ENCODE results near the gene ACE.
"Not testable (repeated sequence)": the region's sequence is repeated elsewhere in the genome, so short reads cannot be mapped to it uniquely, and the experiment has no call there.

Gene ACE

DNA sequence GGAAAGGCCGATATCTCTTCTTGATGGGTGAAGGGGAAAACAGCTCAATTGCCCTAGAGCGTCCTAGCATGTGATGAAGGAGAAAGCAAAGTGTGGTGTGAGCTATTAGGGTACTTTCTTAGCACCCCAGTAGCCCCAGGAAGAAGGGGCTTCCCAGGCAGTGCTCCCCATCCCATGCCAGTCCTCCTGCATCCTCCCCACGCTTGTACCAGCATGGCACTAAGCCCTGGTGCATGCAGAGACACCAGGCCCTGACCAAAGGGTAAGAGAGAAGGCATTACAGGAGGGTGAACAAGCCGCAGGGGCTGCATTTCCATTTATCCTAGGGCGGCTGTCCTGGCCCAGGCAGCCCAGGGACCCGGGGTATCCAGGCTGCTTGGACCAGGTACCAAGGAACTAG, 33.8 kb upstream of the ACE start:
- no peak for DNase-seq (ENCODE audit: low spot score)
- no peak for FAIRE-seq

DNA sequence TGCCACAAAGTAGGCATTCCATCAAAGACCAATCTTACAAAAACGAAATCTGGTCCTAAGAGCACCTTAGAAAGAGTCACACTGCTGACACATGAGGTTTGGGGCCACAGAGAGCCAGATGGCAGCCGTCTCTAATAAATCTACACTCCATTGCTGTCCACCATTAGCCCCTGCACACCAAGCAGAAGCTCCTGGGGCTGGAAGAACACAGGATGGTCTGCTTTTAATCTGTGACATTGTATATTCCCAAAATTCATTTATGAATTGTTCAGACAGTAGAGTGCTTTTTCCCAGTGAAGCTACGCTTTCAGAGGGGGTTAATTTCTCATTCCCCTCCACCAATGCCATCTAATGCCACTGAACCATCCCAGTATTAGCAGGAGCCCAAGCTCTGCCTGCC, 32.4 kb upstream of the ACE start:
- no peak for DNase-seq (ENCODE audit: low spot score)

DNA sequence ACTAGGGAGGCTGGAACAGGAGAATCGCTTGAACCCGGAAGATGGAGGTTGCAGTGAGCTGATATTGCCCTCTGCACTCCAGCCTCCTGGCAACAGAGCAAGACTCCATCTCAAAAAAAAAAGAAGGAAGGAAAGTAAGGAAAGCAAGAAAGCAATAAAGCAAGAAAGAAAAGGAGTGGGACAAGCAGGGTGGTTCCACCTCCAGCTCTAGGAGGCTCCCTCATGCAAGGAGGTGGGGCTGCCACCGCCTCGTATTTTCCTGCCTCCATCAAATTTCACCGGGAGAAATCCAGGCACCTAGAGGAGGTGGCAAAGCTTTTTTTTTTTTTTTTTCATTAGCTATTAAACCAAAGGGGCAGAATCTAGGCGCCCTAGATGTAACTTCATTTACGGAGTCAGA, 31.8 kb upstream of the ACE start:
- FAIRE-seq (no peak), DNase-seq (ENCODE audit: low spot score) (no peak)

More for the DNA sequence above, 32.4 kb upstream of the ACE start:
- FAIRE-seq: no peak

DNA sequence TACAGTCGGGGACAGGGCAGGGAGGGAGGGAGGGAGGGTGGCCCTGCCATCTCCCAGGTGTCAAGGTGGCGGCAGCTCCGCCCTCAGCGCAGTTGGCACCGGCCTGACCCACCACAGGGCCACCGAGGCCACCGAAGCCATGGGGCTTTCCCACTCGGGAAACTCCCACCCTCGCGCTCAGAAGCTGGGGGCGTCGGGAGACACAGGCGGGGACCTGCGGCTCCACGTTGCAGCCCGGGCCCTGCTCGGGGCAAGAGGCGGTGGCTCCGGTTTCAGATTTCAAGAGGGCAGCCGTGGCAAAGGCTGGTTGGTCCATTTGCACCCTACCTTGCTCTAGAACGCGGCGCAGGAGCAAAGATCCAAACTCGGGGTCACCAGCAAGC, 31.3 kb upstream of the ACE start:
- DNase-seq (ENCODE audit: low spot score) (peak; percentile 58), FAIRE-seq (no peak)

DNA sequence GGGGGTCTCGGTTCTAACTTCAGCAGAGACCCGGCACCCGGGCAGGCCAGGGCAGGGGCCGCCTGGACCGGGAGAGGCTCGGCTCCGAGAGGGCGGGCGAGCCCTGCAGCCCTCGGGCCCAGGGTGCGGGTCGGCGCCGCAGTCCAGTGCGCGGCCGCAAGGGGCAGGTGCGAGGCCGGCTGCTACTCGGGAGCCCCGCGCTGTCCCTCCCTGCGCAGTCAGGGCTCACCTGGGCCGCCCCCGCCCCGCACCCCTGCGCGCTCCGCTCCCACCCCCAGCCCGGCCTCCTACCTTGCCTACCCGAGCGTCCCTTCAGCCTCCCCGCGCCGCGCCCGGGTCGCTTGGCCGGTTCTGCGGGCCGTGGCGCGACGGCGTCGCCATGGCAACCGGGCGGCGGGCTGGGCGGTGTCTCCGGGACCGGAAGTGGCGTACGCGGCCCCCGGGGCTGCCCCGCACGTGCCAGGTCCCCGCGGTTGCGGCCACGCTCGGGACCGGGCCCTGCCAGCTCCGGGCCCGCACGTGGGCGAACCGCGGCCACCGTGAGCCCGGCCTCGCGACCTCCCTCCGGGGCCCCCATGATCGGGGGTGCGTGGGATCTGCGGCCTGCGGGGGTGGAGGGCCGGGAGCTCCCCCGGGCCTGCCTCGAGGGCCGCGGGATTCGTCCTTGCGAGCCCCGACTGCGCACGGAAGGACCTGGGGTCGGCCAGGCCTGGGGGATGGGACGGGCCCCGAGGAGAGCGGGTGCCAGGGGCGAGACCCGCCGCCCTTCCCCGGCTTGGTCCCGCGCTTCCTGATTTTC, 30.7 kb upstream of the ACE start, which contains the start of gene CYB561:
TSS of gene CYB561 (minus strand) at position 353 of the 799 bp plus-strand sequence. CDS start 8,759 bp downstream, outside the sequence.
- FAIRE-seq: peak; percentile 84
- peak; percentile 97 for DNase-seq (ENCODE audit: low spot score)

DNA sequence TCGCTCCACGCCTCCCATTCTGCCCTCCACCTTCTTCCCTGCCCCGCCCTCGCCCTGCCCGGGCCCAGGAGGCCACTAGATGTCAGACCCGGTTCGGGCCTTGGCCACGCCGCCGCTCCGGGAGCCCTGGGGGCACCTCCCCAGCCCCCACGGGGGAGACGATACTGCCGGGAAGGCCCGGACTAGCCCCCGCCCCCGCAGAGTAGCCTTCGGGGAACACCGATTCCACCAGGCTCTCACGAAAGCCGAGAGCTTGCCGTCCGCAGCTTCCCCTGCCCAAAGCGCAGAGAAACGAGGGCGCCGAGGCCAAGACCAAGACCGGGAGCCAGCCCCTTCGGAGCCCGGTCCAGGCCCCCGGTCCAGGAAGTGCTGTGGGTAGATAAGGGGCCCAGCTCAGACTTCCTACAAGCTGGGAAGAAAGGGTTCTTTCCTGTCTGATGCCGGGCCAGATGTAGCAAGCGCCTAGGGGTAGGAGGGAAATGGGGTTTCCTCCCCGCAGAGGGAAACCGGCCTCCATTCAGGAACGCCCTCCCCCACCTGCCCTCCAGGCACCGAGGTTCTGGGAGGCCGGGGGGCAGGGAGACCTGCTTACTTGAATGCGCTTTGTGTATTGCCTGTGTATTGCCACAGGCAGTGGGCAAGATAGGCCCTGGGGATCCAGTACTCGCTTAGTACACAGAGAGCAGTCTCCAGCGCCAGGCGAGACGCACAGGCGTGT, 29.9 kb upstream of the ACE start:
- DNase-seq (ENCODE audit: low spot score) (no peak), FAIRE-seq (peak; percentile 27)

DNA sequence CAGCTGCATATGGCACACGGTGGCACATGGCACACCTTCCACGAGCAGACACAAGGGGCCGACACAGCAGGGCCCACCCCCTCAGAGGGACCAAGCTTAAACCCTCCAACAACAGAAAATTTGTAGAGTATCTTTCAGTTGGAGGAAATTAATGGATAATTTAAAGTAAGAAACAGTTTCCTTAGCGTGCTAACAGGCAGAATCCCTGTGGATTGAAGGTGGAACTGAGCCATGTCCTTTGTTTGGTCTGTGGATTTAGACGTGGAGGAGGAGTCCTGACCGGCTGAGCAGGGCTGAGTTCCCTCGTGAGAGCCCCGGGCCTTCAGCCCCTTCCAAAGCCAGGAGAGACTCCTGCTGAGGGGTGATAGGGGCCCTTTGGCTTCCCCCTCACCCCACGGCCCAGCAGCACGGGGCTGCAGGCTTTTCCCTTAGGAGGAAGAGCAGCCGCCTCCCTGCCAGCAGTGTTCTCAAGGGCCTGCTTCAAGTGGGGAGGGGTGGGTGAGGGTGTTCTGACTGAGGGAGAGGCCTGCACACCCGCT, 29.3 kb upstream of the ACE start:
- DNase-seq (ENCODE audit: low spot score) (no peak), FAIRE-seq (no peak)

DNA sequence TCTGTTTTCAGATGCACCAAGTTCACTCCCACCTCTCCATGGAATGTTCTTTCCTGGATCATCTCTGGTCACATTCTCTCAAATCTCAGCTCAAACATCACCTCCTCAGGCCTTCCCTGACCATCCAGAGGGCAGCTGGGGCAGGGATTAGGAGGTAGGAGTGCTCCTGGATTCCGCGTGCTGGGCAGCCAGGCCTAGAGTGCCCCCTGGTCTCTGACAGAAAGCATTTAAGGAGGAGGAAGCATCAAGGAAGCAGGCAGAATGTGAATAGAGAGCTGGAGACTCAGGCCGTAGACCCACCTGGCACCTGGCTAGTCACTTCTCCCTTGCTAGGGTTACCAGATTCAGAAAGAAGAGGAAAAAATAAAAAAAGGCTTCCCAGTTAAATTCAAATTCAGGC, 28.2 kb upstream of the ACE start:
- FAIRE-seq (no peak), DNase-seq (ENCODE audit: low spot score) (no peak)

DNA sequence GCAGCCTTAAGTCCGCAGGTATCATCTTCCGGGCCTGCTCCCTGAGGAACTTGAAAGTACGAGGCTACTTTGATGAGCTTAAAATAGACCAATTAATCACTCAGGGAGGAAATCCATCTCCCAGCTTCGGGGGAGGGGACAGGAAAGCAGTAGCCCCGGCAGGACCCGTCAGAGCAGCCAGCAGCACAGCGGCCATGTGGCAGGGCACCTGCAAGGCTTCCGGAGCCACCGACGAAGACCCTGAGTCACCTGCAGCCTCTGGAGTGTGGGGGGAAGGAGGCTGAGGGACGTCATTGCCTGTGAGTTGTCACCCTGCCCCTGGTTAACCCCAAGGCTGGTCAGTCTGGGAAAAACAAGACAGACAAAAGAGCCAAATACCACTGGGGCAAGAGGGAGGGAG, 26.3 kb upstream of the ACE start:
- FAIRE-seq (no peak), DNase-seq (ENCODE audit: low spot score) (peak; percentile 68)

DNA sequence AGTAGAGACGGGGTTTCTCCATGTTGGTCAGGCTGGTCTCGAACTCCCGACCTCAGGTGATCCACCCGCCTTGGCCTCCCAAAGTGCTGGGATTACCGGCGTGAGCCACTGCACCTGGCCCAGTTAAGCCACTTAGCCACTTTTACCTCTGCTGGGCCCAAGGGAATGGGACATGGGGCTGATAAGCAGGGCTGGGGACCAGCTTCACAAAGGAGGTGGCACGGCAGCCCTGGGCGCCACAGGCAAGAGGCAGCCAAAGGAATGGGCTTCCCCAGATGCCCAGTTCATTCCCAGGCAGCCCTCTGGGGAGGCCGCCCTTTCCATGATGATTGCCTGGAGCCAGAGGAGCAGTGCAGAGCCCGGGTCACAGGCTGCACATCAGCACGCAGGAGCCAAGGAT, 25.7 kb upstream of the ACE start:
- FAIRE-seq: no peak

DNA sequence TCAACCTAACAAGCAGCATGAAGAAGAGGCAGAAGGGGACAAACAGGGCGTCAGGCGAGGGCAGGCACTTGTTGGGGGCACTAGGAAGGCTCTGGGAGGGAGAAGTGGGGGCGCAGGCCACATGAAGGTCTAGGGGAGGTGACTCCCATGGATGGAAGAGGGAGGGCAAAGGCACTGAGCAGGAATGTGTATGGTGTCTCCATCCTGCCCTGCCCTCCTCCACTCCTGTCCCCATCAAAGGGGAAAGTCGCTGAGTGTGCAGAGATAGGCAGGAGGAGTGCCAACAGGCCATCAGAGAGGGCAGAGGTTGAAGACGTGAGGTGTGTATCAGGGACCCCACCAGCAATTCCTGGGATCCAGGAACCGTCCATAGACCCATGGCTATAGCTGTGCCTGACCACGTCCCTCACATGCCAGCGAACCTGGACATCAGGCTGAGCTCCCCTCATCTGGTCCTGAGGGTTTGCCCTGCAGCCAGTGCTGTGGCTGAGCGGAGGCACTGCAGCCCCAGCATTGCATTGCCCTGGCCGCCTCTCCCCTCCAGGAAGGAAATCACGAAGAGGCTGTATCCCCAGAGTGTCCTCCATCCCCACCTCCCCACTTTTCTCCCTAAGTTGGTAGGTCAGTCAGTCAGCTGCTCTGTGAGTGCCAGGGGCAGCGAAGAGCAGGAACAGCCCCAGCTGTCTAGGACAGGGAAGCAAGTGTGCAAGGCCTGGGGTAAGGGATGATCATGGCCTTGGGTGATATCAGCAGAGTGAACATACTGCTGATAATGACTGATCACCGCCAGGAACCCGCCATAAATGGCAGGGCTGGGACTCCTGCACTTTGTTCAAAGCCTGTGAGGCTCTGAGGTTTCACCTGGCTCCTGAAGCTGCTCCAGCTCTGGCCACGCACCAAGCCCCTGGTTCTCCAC, 24.6 kb upstream of the ACE start:
- DNase-seq (ENCODE audit: low spot score): no peak
- no peak for FAIRE-seq

More for the DNA sequence above, 25.7 kb upstream of the ACE start:
- DNase-seq (ENCODE audit: low spot score): no peak

DNA sequence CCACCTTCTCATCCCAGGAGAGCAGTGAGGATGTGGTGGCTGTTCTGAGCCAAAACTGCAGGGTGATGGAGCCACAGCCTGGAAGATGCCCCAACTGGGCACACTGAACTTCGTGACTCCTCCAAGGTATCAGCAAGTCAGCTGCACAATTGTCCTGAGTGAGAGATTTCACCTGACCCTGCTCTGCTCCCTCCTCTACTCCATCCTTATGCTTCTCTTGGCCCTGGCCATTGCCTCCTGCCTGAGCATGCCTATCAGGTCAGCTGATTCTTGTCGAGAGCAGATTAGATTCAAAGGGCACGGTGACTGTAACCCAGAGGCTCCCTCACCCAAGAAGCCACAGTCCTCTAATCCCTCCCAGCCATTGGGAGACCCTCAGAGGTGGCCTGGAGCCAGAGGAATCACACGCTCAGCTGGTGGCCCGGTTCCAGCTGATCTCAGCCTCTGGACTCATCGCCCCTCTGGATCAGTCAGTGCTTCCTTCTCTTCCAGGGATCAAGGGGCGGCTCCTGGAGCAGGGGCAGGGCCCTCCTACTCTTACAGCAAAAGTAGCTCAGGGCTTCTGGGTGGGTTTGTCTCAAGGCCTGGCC, 23.8 kb upstream of the ACE start:
- peak; percentile 61 for FAIRE-seq

DNA sequence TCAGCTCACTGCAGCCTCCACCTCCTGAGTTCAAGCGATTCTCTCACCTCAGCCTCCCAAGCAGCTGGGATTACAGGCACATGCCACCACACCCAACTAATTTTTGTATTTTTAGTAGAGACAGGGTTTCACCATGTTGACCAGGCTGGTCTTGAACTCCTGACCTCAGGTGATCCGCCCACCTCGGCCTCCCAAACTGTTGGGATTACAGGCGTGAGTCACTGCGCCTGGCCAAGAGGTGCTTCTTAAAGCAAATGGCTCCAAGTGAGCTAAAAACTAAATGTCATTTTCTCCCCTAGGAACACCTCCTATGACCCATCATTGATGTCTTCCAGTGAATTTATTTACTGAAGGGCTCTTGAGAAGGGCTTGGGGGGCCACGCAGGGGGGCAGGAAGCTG, 22.5 kb upstream of the ACE start:
- not testable (repeated sequence) for FAIRE-seq; DNase-seq (ENCODE audit: low spot score)

More for the DNA sequence above, 23.8 kb upstream of the ACE start:
- no peak for DNase-seq (ENCODE audit: low spot score)

DNA sequence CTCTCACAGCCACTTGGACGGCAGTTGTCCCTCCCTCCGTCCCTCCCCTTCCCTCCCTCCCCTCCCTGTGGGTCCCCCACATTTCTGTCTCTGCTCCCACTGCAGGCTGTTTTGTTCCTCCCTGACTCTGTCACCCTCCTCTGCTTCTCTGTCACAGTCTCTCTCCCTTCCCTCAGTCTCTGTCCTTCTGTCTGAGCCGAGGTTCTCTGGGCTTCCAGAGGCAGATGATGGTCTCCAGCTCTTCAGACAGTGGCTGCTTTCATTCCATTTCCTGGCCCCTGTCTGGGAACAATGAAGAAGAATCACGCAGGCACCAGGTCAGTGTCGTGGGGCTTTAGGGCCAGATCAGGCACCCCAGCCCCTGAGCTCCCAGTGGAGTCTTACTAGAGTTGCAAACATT, 21.9 kb upstream of the ACE start:
- DNase-seq (ENCODE audit: low spot score): no peak
- no peak for FAIRE-seq

DNA sequence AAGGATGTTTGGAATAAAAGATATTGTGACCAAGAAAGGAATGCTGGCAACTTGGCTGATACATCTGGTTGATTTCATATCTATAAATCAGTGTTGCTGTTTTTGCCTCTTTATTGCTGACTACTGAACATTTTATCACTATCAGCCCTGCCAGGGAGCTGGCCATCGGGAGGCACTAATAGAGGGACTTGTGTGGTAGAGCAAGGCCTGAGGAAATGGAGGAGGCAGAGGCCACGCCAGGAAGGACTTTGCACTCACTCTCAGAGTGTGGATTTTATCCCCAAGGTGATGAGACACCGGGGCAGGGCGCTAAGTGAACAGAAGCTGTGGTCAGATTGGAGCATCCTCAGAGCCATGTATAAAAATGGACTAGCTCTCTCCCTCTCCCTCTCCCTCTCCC, 21.4 kb upstream of the ACE start:
- no peak for DNase-seq (ENCODE audit: low spot score)
- no peak for FAIRE-seq

DNA sequence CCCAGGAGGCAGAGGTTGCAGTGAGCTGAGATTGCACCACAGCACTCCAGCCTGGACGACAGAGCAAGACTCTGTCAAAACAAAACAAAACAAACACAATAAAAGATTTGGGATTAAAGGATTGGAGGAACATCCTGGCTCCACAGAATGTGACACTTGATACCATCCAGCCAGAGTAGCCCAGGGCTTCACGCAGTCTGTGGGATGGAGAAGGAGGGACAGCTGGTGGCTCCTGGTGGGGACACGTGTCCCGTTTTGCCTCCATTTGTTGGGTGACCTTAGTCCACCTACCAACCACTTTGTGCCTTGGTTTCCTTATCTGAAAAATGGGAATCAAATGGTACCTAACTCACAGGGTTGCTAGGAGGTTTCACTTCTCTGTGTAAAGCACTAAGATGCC, 18.4 kb upstream of the ACE start:
- DNase-seq (ENCODE audit: low spot score) (no peak), FAIRE-seq (peak; percentile 30)

DNA sequence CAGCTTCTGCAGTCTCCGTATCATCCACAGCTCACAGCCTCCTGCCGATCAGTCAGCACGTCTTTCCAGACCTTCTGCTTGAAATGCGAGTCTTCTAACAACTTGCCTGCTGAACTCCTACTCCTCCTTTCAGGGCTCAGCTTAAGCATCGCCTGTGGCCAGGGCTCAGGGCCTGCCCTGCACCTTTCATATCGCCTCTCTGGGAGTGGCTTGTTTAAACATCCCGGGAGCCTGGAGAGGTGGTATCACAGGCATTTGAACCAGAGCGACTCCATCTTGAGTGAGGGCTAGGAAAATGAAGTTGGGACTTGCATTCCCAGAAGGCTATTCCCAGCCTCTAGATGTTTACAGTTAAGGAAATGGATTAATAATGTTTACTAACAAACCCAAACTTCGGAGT, 16.8 kb upstream of the ACE start:
- FAIRE-seq (no peak), DNase-seq (ENCODE audit: low spot score) (no peak)

DNA sequence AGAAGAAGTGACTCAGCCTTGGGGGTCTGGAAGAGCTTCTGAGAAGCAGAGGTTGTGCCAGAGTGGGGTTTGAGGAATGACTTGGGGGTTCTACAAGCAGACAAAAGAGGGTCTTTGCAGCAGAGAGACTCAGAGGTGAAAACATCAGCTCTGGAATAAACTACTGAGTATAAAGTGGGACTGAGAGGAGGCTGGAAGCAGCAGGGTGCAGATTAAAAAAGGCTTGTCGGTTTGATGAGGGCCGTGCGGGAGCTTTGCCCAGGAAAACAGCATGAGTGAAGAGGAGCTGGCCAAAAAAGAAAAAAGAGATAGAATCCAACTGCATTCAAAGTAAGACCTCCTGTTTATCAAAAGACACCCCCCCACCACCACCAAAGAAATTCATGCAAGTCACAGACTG, 13.1 kb upstream of the ACE start:
- no peak for DNase-seq (ENCODE audit: low spot score)
- FAIRE-seq: no peak

DNA sequence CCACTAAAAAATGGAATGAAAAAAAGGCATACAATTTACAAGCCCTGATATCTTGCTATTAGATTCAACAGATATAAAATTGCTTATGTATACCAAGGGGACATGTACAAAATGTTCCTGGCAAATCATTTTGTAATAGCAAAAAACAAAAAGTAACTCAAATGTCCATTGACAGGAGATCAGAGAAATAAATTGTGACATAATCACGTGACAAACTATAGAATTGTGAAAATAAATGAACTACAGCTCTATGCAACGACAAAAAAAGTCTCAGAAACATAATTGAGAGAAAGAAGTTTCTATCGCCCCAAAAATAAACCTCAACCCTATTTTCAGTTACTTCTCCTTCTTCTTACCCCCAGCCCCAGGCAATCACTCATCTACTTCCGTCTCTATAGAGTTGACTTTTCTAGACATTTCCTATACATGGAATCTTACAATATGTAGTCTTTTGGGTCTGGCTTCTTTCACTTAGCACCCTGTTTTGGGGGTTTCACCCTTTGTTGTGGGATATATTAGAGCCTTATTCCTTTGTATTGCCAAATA, 12.1 kb upstream of the ACE start:
- DNase-seq (ENCODE audit: low spot score) (no peak), FAIRE-seq (no peak)

DNA sequence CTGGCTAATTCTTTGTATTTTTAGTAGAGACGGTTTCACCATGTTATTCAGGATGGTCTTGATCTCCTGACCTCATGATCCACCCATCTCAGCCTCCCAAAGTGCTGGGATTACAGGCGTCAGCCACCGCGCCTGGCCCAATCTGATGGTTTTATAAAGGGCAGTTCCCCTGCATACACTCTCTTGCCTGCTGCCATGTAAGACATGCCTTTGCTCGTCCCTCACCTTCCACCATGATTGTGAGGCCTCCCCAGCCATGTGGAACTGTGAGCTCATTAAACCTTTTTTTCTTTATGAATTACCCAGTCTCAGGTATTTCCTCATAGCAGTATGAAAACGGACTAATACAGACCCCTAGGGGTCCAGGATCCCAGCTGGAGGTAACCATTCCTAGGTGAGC, 8.8 kb upstream of the ACE start:
- not testable (repeated sequence) for FAIRE-seq; DNase-seq (ENCODE audit: low spot score)

DNA sequence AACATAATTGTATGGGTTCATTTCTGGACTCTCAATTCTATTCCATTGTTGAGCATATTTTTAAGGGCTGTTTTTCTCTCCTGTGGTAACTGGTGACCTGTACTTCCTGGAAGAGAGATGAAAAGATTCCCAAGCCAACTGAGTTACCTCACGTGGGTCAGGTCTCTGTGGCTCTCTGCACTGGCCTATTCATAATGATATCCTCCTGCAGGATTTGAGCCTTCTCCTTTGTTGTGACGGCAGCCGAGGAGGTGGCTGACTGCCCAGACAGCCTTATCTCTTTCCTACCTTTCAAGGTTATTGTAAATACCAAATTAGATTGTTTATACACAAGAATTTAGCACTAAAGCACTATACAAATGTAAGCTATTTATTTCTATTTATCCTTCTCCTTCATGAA, 2.7 kb upstream of the ACE start:
- DNase-seq (ENCODE audit: low spot score): no peak

More for the DNA sequence above, 2.7 kb upstream of the ACE start:
- no peak for FAIRE-seq
